ENCODE results near the gene COL23A1. TPM values are rescaled to one million over a fixed set of nuclear protein-coding genes. Genes with fewer than 3 reads are reported as not detected.

COL23A1 gene
- total and polyA plus RNA-seq, 2 experiments from 2014 or later, result 4.8 to 8.2 TPM

GRCh38 chr5:178213003-178213461 lies 377.2 kb downstream of the COL23A1 start:
- Histone ChIP-seq H2AFZ (no peak overlapping the region), H3K9me2 (ENCODE audit: insufficient read depth) (no peaks in the 10 kb centered on the region), H3K27me3 (ENCODE audit: insufficient read depth) (no peaks in the 10 kb centered on the region), H3K27ac (ENCODE audit: low read depth) (0 out of 2 replicates have a peak overlapping the region, but pooled peaks have one; percentile 50), H3K4me1 (ENCODE audit: insufficient read depth) (peaks cover 7% of the 10 kb centered on the region; the same call in 1 of the 2 replicates), H3K36me3 (ENCODE audit: insufficient read depth) (peaks cover 51% of the 10 kb centered on the region), H3K4me2 (no peak overlapping the region), H3K79me2 (replicated peaks; ENCODE audit: insufficient read depth) (peaks cover 12% of the 10 kb centered on the region), H3F3A (replicated peaks; ENCODE audit: low read depth) (peaks cover 75% of the 10 kb centered on the region), H3K4me3 (no peak overlapping the region), H4K20me1 (replicated peaks; ENCODE audit: insufficient read depth) (peaks cover 44% of the 10 kb centered on the region)
- H3K4me3 Mint-ChIP-seq, result no peak overlapping the region
- peaks cover 94% of the 10 kb centered on the region for H3K36me3 Mint-ChIP-seq (ENCODE audit: low read depth)
- DNase-seq (ENCODE audit: low spot score) (no peak), ATAC-seq (peak; percentile 4; the same call in 2 of the 3 replicates)
- TF ChIP-seq NANOG (IDR thresholded peaks at IDR 0.05; ENCODE audit: borderline replicate concordance) (no peak), CTCF (conservative IDR thresholded peaks at IDR 0.05; ENCODE audit: low read depth in 2 of 2) (no peak), ZNF114 (CRISPR knock-in tag; IDR thresholded peaks at IDR 0.05) (no peak), STAT1 (IDR thresholded peaks at IDR 0.05; ENCODE audit: unreplicated experiment) (no peak), EZH2 (IDR thresholded peaks at IDR 0.05; ENCODE audit: low read depth, unreplicated experiment) (no peak), JUNB (IDR thresholded peaks at IDR 0.05; ENCODE audit: unreplicated experiment) (no peak), ZNF462 (CRISPR knock-in tag; IDR thresholded peaks at IDR 0.05) (no peak), ZNF331 (CRISPR knock-in tag; IDR thresholded peaks at IDR 0.05; ENCODE audit: low read depth) (no peak), POLR2AphosphoS5 (IDR thresholded peaks at IDR 0.05; ENCODE audit: low read depth) (no peak), EZH2phosphoT487 (IDR thresholded peaks at IDR 0.05; ENCODE audit: unreplicated experiment) (no peak), REST (IDR thresholded peaks at IDR 0.05; ENCODE audit: unreplicated experiment) (no peak), CREB1 (CRISPR knock-in tag; IDR thresholded peaks at IDR 0.05; ENCODE audit: low read depth) (no peak)
- TF ChIP-seq, protein P1, sequence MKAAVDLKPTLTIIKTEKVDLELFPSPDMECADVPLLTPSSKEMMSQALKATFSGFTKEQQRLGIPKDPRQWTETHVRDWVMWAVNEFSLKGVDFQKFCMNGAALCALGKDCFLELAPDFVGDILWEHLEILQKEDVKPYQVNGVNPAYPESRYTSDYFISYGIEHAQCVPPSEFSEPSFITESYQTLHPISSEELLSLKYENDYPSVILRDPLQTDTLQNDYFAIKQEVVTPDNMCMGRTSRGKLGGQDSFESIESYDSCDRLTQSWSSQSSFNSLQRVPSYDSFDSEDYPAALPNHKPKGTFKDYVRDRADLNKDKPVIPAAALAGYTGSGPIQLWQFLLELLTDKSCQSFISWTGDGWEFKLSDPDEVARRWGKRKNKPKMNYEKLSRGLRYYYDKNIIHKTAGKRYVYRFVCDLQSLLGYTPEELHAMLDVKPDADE (IDR thresholded peaks at IDR 0.05), result no peak
- peaks cover 37% of the 10 kb centered on the region for H3K27me3 Mint-ChIP-seq (ENCODE audit: insufficient read depth, low read depth, poor library complexity)
- peak overlapping the region; percentile 44; the same call in 1 of the 2 replicates for H3K27ac Mint-ChIP-seq
- H3K4me1 Mint-ChIP-seq, result peaks cover 34% of the 10 kb centered on the region
- H3K9me3 Mint-ChIP-seq, result no peaks in the 10 kb centered on the region

Measured in GM23338 (cell line).